NOMO-1 treated with DMSO at 0.1 percent for 48 hours (cell line): Measurements from ENCODE around the gene GRM7.

Source experiments
- DNase-seq: peaks from one replicate; lab custom pipeline; 2025; ENCODE audit not compliant: unreplicated experiment; lab: John Stamatoyannopoulos, UW

GRM7 gene

GRCh38 chr3:7567160-7567559 is 706.2 kb downstream of the GRM7 start:
- no peak for DNase-seq

GRCh38 chr3:7568526-7569184 is 707.7 kb downstream of the GRM7 start:
- DNase-seq: no peak

- DNase-seq: no peak
Measured at GRCh38 chr3:7573330-7573729, 712.4 kb downstream of the GRM7 start.

- DNase-seq: no peak
Measured at GRCh38 chr3:7574435-7574834, 713.5 kb downstream of the GRM7 start.

GRCh38 chr3:7576071-7576470 is 715.2 kb downstream of the GRM7 start:
- DNase-seq: no peak

- DNase-seq: no peak
Measured at GRCh38 chr3:7576506-7576905, 715.6 kb downstream of the GRM7 start.

GRCh38 chr3:7577513-7577912 is 716.6 kb downstream of the GRM7 start:
- no peak for DNase-seq

GRCh38 chr3:7581831-7582230 is 720.9 kb downstream of the GRM7 start:
- DNase-seq: no peak

- DNase-seq: no peak
Measured at GRCh38 chr3:7585052-7585451, 724.1 kb downstream of the GRM7 start.

- no peak for DNase-seq
Measured at GRCh38 chr3:7588236-7588635, 727.3 kb downstream of the GRM7 start.

GRCh38 chr3:7589526-7589925 is 728.6 kb downstream of the GRM7 start:
- no peak for DNase-seq

GRCh38 chr3:7602297-7602696 is 741.4 kb downstream of the GRM7 start:
- no peak for DNase-seq

- DNase-seq: no peak
Measured at GRCh38 chr3:7607083-7607482, 746.2 kb downstream of the GRM7 start.

- peak; percentile 65 for DNase-seq
Measured at GRCh38 chr3:7607676-7608075, 746.8 kb downstream of the GRM7 start.

- DNase-seq: no peak
Measured at GRCh38 chr3:7610634-7611033, 749.7 kb downstream of the GRM7 start.

- peak; percentile 62 for DNase-seq
Measured at GRCh38 chr3:7615043-7615442, 754.1 kb downstream of the GRM7 start.

GRCh38 chr3:7618606-7619005 is 757.7 kb downstream of the GRM7 start:
- DNase-seq: no peak

GRCh38 chr3:7620401-7620800 is 759.5 kb downstream of the GRM7 start:
- DNase-seq: no peak

GRCh38 chr3:7621046-7621630 is 760.2 kb downstream of the GRM7 start:
- no peak for DNase-seq

- no peak for DNase-seq
Measured at GRCh38 chr3:7621651-7622050, 760.7 kb downstream of the GRM7 start.

- no peak for DNase-seq
Measured at GRCh38 chr3:7625021-7625420, 764.1 kb downstream of the GRM7 start.

- no peak for DNase-seq
Measured at GRCh38 chr3:7630351-7630911, 769.5 kb downstream of the GRM7 start.

GRCh38 chr3:7630925-7631324 is 770.0 kb downstream of the GRM7 start:
- no peak for DNase-seq
